Measurements from ENCODE around the gene MMAB.

GRCh38 chr12:109610523-109610922, 37.2 kb upstream of the MMAB start:
- no peak for TF ChIP-seq CTCF (conservative IDR thresholded peaks at IDR 0.05; ENCODE audit: low read depth, low read length)
- TF ChIP-seq EZH2 (IDR thresholded peaks at IDR 0.05; ENCODE audit: low read length, unreplicated experiment), result no peak
- TF ChIP-seq EZH2phosphoT487 (IDR thresholded peaks at IDR 0.05; ENCODE audit: borderline replicate concordance, low read length), result no peak
